Epithelial cell of esophagus (primary cell): Measurements from ENCODE around the gene DPT.
"Not testable (repeated sequence)": the region's sequence is repeated elsewhere in the genome, so short reads cannot be mapped to it uniquely, and the experiment has no call there.

Experiments
- DNase-seq: peaks from one replicate; pipeline ENCODE4 v3.0.0; 2010; ENCODE audit warnings: low read depth
- H3K4me3 ChIP-seq: 2 replicates; pipeline ENCODE4 v1.5.1; 2011; ENCODE audit warnings: mild to moderate bottlenecking, low read length, control low read depth
- CTCF ChIP-seq: IDR thresholded peaks from 2 replicates; pipeline ENCODE4 v1.5.1; 2011; ENCODE audit warnings: low read depth, mild to moderate bottlenecking, low read length, control low read depth, inconsistent platforms; ENCODE audit not compliant: insufficient read depth; ENCODE audit errors: missing control alignments

Gene DPT

GRCh38 chr1:168728473-168729404, at the start of gene DPT:
Gene DPT, minus strand, starts transcription at chr1:168729206. Its CDS starts 32 bp downstream, at chr1:168729174.
- DNase-seq = no peak
- H3K4me3 ChIP-seq = no peak within 1 kb of the TSS

GRCh38 chr1:168775366-168775765, 46.4 kb upstream of the DPT start:
- no peak overlapping the region for H3K4me3 ChIP-seq
- DNase-seq = no peak
- TF ChIP-seq CTCF = no peak

More at GRCh38 chr1:168728473-168729404, at the start of gene DPT:
- no peak for TF ChIP-seq CTCF

DNA sequence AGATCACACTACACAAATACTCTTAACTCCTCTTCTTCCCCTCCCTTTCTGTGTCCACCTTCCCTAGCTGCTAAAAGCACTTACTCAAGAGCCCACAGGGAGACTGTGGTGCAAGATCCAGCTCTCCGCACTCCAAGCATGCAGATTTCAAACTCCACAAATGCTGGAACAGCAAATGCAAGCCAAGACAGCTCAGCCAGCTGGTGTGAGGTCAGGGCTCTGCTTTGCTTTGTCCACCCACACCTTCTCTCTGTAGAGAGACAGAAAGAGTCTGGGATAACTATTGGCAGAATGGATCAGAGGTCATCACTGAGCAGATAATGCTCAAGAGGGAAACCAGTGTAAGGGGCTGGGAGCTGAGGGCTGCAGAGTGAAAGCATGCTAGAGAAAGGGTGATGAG, 45.2 kb upstream of the DPT start:
- TF ChIP-seq CTCF = no peak
- DNase-seq = no peak
- H3K4me3 ChIP-seq = no peak overlapping the region

DNA sequence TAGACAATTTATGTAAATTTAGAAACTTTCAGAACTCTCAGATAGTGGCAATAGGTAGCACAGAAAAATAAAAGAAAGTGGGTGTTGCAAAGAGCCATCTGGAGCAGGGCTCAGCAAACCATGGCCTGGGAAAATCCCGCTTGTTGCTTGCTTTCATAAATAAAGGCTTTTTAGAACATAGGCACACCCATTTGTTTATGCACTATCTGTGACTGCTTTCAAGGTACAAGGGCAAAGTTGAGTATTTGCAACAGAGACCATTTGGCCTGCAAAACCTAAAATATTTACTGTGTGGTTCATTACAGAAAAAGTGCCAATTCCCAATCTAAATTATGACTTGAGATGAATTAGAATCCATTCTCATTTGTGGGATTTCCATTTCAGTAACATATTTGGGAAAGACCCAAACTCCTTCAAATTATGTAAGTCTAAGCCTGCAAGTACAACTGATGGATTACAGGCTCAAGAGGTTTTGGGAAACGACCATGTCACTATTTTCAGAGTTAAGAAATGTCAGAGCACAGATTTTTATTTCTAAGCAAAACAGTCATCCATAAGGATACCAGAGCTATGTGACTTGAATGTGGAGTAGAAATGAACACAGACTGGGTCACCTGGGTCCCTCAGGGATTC, 43.5 kb upstream of the DPT start:
- no peak overlapping the region for H3K4me3 ChIP-seq
- DNase-seq = no peak
- no peak for TF ChIP-seq CTCF

GRCh38 chr1:168771104-168771630, 42.2 kb upstream of the DPT start:
- DNase-seq = no peak
- TF ChIP-seq CTCF = no peak
- no peak overlapping the region for H3K4me3 ChIP-seq

DNA sequence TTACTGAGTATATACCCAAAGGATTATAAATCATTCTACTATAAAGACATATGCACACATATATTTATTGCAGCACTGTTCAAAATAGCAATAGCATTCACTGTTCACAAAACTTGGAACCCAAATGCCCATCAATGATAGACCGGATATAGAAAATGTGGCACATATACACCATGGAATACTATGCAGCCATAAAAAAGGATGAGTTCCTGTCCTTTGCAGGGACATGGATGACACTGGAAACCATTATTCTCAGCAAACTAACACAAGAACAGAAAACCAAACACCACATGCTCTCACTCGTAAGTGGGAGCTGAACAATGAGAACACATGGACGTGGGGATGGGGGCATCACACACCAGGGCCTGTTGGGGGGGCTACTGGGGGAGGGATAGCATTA, 40.9 kb upstream of the DPT start:
- H3K4me3 ChIP-seq, DNase-seq: not testable (repeated sequence)

- no peak for TF ChIP-seq CTCF
- DNase-seq = peak; percentile 16
- no peak overlapping the region for H3K4me3 ChIP-seq
These were observed 39.0 kb upstream of the DPT start for GRCh38 chr1:168767894-168768584.
